Activated naive CD4-positive, alpha-beta T cell treated with anti-CD3 and anti-CD28 coated beads, Interleukin-2, amount 50 U/mL, for 24 hours (primary cell): ENCODE data around the gene PRKD2.
"Not testable (repeated sequence)": the region's sequence is repeated elsewhere in the genome, so short reads cannot be mapped to it uniquely, and the experiment has no call there.

Source experiments
- H3K27ac Mint-ChIP-seq: one replicate; pipeline ENCODE4 v1.8.0; 2021; ENCODE audit warnings: mild to moderate bottlenecking, mixed read lengths
- H3K27me3 Mint-ChIP-seq: one replicate; pipeline ENCODE4 v1.8.0; 2021; ENCODE audit warnings: mixed read lengths
- H3K36me3 Mint-ChIP-seq: one replicate; pipeline ENCODE4 v1.8.0; 2021; ENCODE audit warnings: mixed read lengths
- H3K4me1 Mint-ChIP-seq: one replicate; pipeline ENCODE4 v1.8.0; 2021; ENCODE audit warnings: mixed read lengths
- H3K4me3 Mint-ChIP-seq: one replicate; pipeline ENCODE4 v1.8.0; 2021; ENCODE audit warnings: mild to moderate bottlenecking, mixed read lengths
- H3K9me3 Mint-ChIP-seq: one replicate; pipeline ENCODE4 v1.8.0; 2021; ENCODE audit warnings: mixed read lengths

PRKD2 gene

GRCh38 chr19:46648060-46648960 lies 68.6 kb downstream of the PRKD2 start:
- H3K4me1 Mint-ChIP-seq = peaks cover 12% of the 10 kb centered on the region
- no peaks in the 10 kb centered on the region for H3K9me3 Mint-ChIP-seq
- H3K4me3 Mint-ChIP-seq = peak overlapping the region; percentile 58
- H3K27ac Mint-ChIP-seq = peak overlapping the region; percentile 6
- H3K27me3 Mint-ChIP-seq = peaks cover 23% of the 10 kb centered on the region
- H3K36me3 Mint-ChIP-seq = peaks cover 4% of the 10 kb centered on the region

- Mint-ChIP-seq H3K36me3 (peaks cover 4% of the 10 kb centered on the region), H3K4me1 (peaks cover 12% of the 10 kb centered on the region), H3K4me3 (no peak overlapping the region), H3K27ac (peak overlapping the region; percentile 55), H3K27me3 (peaks cover 21% of the 10 kb centered on the region), H3K9me3 (no peaks in the 10 kb centered on the region)
Observed at GRCh38 chr19:46646402-46646801, 70.5 kb downstream of the PRKD2 start.

- H3K4me1 Mint-ChIP-seq = peaks cover 9% of the 10 kb centered on the region
- peaks cover 12% of the 10 kb centered on the region for H3K27me3 Mint-ChIP-seq
- H3K27ac Mint-ChIP-seq = no peak overlapping the region
- H3K36me3 Mint-ChIP-seq = peaks cover 2% of the 10 kb centered on the region
- no peak overlapping the region for H3K4me3 Mint-ChIP-seq
- no peaks in the 10 kb centered on the region for H3K9me3 Mint-ChIP-seq
Observed at GRCh38 chr19:46644720-46645119, 72.2 kb downstream of the PRKD2 start.

GRCh38 chr19:46640656-46641055 lies 76.3 kb downstream of the PRKD2 start:
- Mint-ChIP-seq H3K4me3 (peak overlapping the region; percentile 43), H3K9me3 (no peaks in the 10 kb centered on the region), H3K4me1 (no peaks in the 10 kb centered on the region), H3K27me3 (peaks cover under 1% of the 10 kb centered on the region), H3K27ac (peak overlapping the region; percentile 44), H3K36me3 (no peaks in the 10 kb centered on the region)

GRCh38 chr19:46639358-46640182 lies 77.3 kb downstream of the PRKD2 start:
- Mint-ChIP-seq H3K4me1 (peaks cover 3% of the 10 kb centered on the region), H3K27me3 (no peaks in the 10 kb centered on the region), H3K9me3 (no peaks in the 10 kb centered on the region), H3K27ac (no peak overlapping the region), H3K4me3 (peak overlapping the region; percentile 45), H3K36me3 (no peaks in the 10 kb centered on the region)

GRCh38 chr19:46637224-46637623 lies 79.7 kb downstream of the PRKD2 start:
- Mint-ChIP-seq H3K4me1 (peaks cover 14% of the 10 kb centered on the region), H3K27ac (no peak overlapping the region), H3K36me3 (no peaks in the 10 kb centered on the region), H3K9me3 (no peaks in the 10 kb centered on the region), H3K4me3 (no peak overlapping the region), H3K27me3 (no peaks in the 10 kb centered on the region)

GRCh38 chr19:46635920-46636761 lies 80.8 kb downstream of the PRKD2 start, which contains the start of gene GNG8:
GNG8 (minus strand) TSS chr19:46636202; CDS start chr19:46634682, 1,520 bp downstream.
- Mint-ChIP-seq H3K27ac (peak within 1 kb of the TSS; percentile 52), H3K4me3 (peak within 1 kb of the TSS; percentile 56), H3K27me3 (no peaks in the 10 kb centered on the region), H3K9me3 (no peaks in the 10 kb centered on the region), H3K4me1 (peaks cover 14% of the 10 kb centered on the region), H3K36me3 (no peaks in the 10 kb centered on the region)

GRCh38 chr19:46634656-46635218 lies 82.2 kb downstream of the PRKD2 start:
- H3K4me1 Mint-ChIP-seq = peaks cover 14% of the 10 kb centered on the region
- H3K36me3 Mint-ChIP-seq = no peaks in the 10 kb centered on the region
- H3K27ac Mint-ChIP-seq = no peak overlapping the region
- H3K27me3 Mint-ChIP-seq = no peaks in the 10 kb centered on the region
- no peaks in the 10 kb centered on the region for H3K9me3 Mint-ChIP-seq
- peak overlapping the region; percentile 19 for H3K4me3 Mint-ChIP-seq

- peak overlapping the region; percentile 72 for H3K4me3 Mint-ChIP-seq
- no peaks in the 10 kb centered on the region for H3K36me3 Mint-ChIP-seq
- no peaks in the 10 kb centered on the region for H3K9me3 Mint-ChIP-seq
- H3K27ac Mint-ChIP-seq = no peak overlapping the region
- H3K4me1 Mint-ChIP-seq = peaks cover 15% of the 10 kb centered on the region
- no peaks in the 10 kb centered on the region for H3K27me3 Mint-ChIP-seq
Observed at GRCh38 chr19:46634045-46634655, 82.8 kb downstream of the PRKD2 start.

GRCh38 chr19:46633130-46633529 lies 83.8 kb downstream of the PRKD2 start:
- no peaks in the 10 kb centered on the region for H3K27me3 Mint-ChIP-seq
- H3K36me3 Mint-ChIP-seq = no peaks in the 10 kb centered on the region
- no peaks in the 10 kb centered on the region for H3K9me3 Mint-ChIP-seq
- H3K4me3 Mint-ChIP-seq = peak overlapping the region; percentile 72
- no peak overlapping the region for H3K27ac Mint-ChIP-seq
- peaks cover 20% of the 10 kb centered on the region for H3K4me1 Mint-ChIP-seq

GRCh38 chr19:46631481-46631880 lies 85.4 kb downstream of the PRKD2 start:
- H3K9me3 Mint-ChIP-seq = no peaks in the 10 kb centered on the region
- no peak overlapping the region for H3K4me3 Mint-ChIP-seq
- no peaks in the 10 kb centered on the region for H3K36me3 Mint-ChIP-seq
- peaks cover 26% of the 10 kb centered on the region for H3K4me1 Mint-ChIP-seq
- H3K27ac Mint-ChIP-seq = no peak overlapping the region
- H3K27me3 Mint-ChIP-seq = no peaks in the 10 kb centered on the region

GRCh38 chr19:46630586-46631205 lies 86.2 kb downstream of the PRKD2 start:
- no peak overlapping the region for H3K27ac Mint-ChIP-seq
- no peaks in the 10 kb centered on the region for H3K9me3 Mint-ChIP-seq
- no peaks in the 10 kb centered on the region for H3K36me3 Mint-ChIP-seq
- H3K27me3 Mint-ChIP-seq = no peaks in the 10 kb centered on the region
- peaks cover 26% of the 10 kb centered on the region for H3K4me1 Mint-ChIP-seq
- no peak overlapping the region for H3K4me3 Mint-ChIP-seq

GRCh38 chr19:46629546-46630025 lies 87.3 kb downstream of the PRKD2 start:
- H3K9me3 Mint-ChIP-seq = no peaks in the 10 kb centered on the region
- H3K4me3 Mint-ChIP-seq = no peak overlapping the region
- no peaks in the 10 kb centered on the region for H3K36me3 Mint-ChIP-seq
- H3K27me3 Mint-ChIP-seq = no peaks in the 10 kb centered on the region
- peak overlapping the region; percentile 70 for H3K27ac Mint-ChIP-seq
- H3K4me1 Mint-ChIP-seq = peaks cover 31% of the 10 kb centered on the region

GRCh38 chr19:46628970-46629369 lies 87.9 kb downstream of the PRKD2 start:
- H3K27me3 Mint-ChIP-seq, H3K4me3 Mint-ChIP-seq, H3K36me3 Mint-ChIP-seq, H3K9me3 Mint-ChIP-seq: not testable (repeated sequence)
- H3K4me1 Mint-ChIP-seq = peaks cover 37% of the 10 kb centered on the region
- peak overlapping the region; percentile 30 for H3K27ac Mint-ChIP-seq
